ENCODE data around the gene PTPRR.

- TF ChIP-seq CTCF (conservative IDR thresholded peaks at IDR 0.05; ENCODE audit: low read length) (no peak), EZH2phosphoT487 (IDR thresholded peaks at IDR 0.05; ENCODE audit: borderline replicate concordance, low read depth, low read length) (no peak)
Observed at GRCh38 chr12:70749931-70750330, 170.6 kb downstream of the PTPRR start.
